Caco-2 (cell line): ENCODE data around the gene SPINK7. TPM values are rescaled to one million over a fixed set of nuclear protein-coding genes. Genes with fewer than 3 reads are reported as not detected.

Source experiments
- BruUV-seq: library from RNA; stranded (reverse); fragments of 400-500 nt; replicated peaks from 2 replicates; lab custom pipeline; 2021; lab: Mats Ljungman, UMichigan
- CTCF ChIA-PET: fragments of 300-600 bp; sonication (Branson Sonifier 250); formaldehyde crosslinking; loops from one replicate; lab custom pipeline; 2022; ENCODE audit warnings: antibody characterized with exemption; lab: Charles Lee
- POLR2A ChIA-PET: fragments of 300-600 bp; sonication (Branson Sonifier 250); formaldehyde crosslinking; loops from one replicate; lab custom pipeline; 2022; ENCODE audit warnings: antibody characterized with exemption; lab: Charles Lee
- DNase-seq, 2 experiments: peaks; one replicate each; pipeline versions ENCODE4 v3.0.0 to v3.0.0-alpha.2; 2020 to 2022
- H3K27me3 ChIP-seq: replicated peaks from 2 replicates; pipeline ENCODE4 v1.6.0; 2011; ENCODE audit warnings: low read length; ENCODE audit not compliant: control insufficient read depth, insufficient read depth
- H3K36me3 ChIP-seq: 2 replicates; pipeline ENCODE4 v1.5.1; 2011; ENCODE audit warnings: low read length; ENCODE audit not compliant: control insufficient read depth, insufficient read depth
- H3K4me1 ChIP-seq: fragments of 250-450 bp; sonication (Bioruptor Pico); 2 replicates; pipeline ENCODE4 v1.5.1; 2020; ENCODE audit warnings: mild to moderate bottlenecking
- H3K4me3 ChIP-seq: 2 replicates; pipeline ENCODE4 v1.5.1; 2011; ENCODE audit warnings: low read depth, mild to moderate bottlenecking, control low read depth, low read length
- H3K9me3 ChIP-seq: fragments of 250-450 bp; sonication (Bioruptor Pico); 2 replicates; pipeline ENCODE4 v1.5.1; 2020; ENCODE audit warnings: mild to moderate bottlenecking, moderate library complexity
- H3K27ac Mint-ChIP-seq: one replicate; pipeline ENCODE4 v1.8.0; 2022; ENCODE audit warnings: mixed read lengths; ENCODE audit not compliant: unreplicated experiment
- H3K27me3 Mint-ChIP-seq: one replicate; pipeline ENCODE4 v1.8.0; 2022; ENCODE audit warnings: mixed read lengths; ENCODE audit not compliant: insufficient read depth, unreplicated experiment
- H3K36me3 Mint-ChIP-seq: one replicate; pipeline ENCODE4 v1.8.0; 2022; ENCODE audit warnings: mild to moderate bottlenecking, mixed read lengths; ENCODE audit not compliant: insufficient read depth, unreplicated experiment
- H3K4me1 Mint-ChIP-seq: one replicate; pipeline ENCODE4 v1.8.0; 2022; ENCODE audit warnings: low read depth, mixed read lengths; ENCODE audit not compliant: unreplicated experiment
- H3K4me3 Mint-ChIP-seq: one replicate; pipeline ENCODE4 v1.8.0; 2022; ENCODE audit warnings: mild to moderate bottlenecking, moderate library complexity, mixed read lengths; ENCODE audit not compliant: unreplicated experiment
- H3K9me3 Mint-ChIP-seq: one replicate; pipeline ENCODE4 v1.8.0; 2022; ENCODE audit warnings: mixed read lengths; ENCODE audit not compliant: unreplicated experiment
- CTCF ChIP-seq, 2 experiments: fragments of 200-600 bp in 1 of 2; IDR thresholded peaks; 1 replicate in 1 of 2; 2 replicates in 1 of 2; pipeline versions ENCODE4 v1.5.1 to v1.8.0; 2011 to 2022; ENCODE audit warnings: antibody characterized with exemption in 1 of 2, control low read depth in 1 of 2, inconsistent platforms in 1 of 2, low read depth in 1 of 2, low read length in 1 of 2, mild to moderate bottlenecking in 1 of 2, moderate library complexity in 1 of 2; ENCODE audit not compliant: insufficient read depth in 1 of 2, severe bottlenecking in 1 of 2, unreplicated experiment in 1 of 2
- intact Hi-C: fragments of 100-400 bp; cut with micrococcal nuclease; formaldehyde crosslinking; loops from one replicate; pipeline ENCODE4 v1.10.0; 2022; ENCODE audit not compliant: unreplicated experiment
- total RNA-seq: library from RNA; stranded (reverse); gene quantifications from 2 replicates; pipeline ENCODE4 v1.2.3, GENCODE V29; 2022

Gene SPINK7
- total RNA-seq, 1 experiment from 2014 or later = not detected

GRCh38 chr5:148364343-148364742 lies 52.1 kb downstream of the SPINK7 start:
- ChIA-PET CTCF (no interaction called here), POLR2A (no interaction called here)
- Histone ChIP-seq H3K36me3 (no peaks in the 10 kb centered on the region), H3K27me3 (no peaks in the 10 kb centered on the region), H3K4me1 (no peaks in the 10 kb centered on the region), H3K4me3 (no peak overlapping the region), H3K9me3 (no peaks in the 10 kb centered on the region)
- Mint-ChIP-seq H3K4me3 (no peak overlapping the region), H3K36me3 (no peaks in the 10 kb centered on the region), H3K9me3 (peaks cover 10% of the 10 kb centered on the region), H3K27me3 (peaks cover 5% of the 10 kb centered on the region), H3K4me1 (no peaks in the 10 kb centered on the region), H3K27ac (no peak overlapping the region)
- no peak for TF ChIP-seq CTCF (IDR thresholded peaks at IDR 0.05; ENCODE audit: insufficient read depth in 1 of 2, low read depth in 1 of 2, low read length in 1 of 2, severe bottlenecking in 1 of 2, unreplicated experiment in 1 of 2)
- intact Hi-C loops = no loop called here
- DNase-seq = no peak
- BruUV-seq = no TSS peak

Other genes starting within 250 kb of the SPINK7 start
- gene SPINK5, start 248.4 kb upstream of the SPINK7 start, total RNA-seq = 2.2 and 4.2 TPM in 2 replicates
- not detected in 2 replicates for gene SPINK14, start 143.9 kb upstream of the SPINK7 start, total RNA-seq
- gene SPINK6, start 109.4 kb upstream of the SPINK7 start, total RNA-seq = not detected in 2 replicates
- not detected in 2 replicates for gene MARCOL, start 73.9 kb upstream of the SPINK7 start, total RNA-seq
- not detected in 2 replicates for gene SPINK13, start 43.6 kb upstream of the SPINK7 start, total RNA-seq
- gene SPINK9, start 23.1 kb downstream of the SPINK7 start, total RNA-seq = not detected in 2 replicates
- 36.7 and 45.5 TPM in 2 replicates for gene FBXO38, start 71.5 kb downstream of the SPINK7 start, total RNA-seq